ENCODE results near the gene MFSD6L.

Gene MFSD6L

DNA sequence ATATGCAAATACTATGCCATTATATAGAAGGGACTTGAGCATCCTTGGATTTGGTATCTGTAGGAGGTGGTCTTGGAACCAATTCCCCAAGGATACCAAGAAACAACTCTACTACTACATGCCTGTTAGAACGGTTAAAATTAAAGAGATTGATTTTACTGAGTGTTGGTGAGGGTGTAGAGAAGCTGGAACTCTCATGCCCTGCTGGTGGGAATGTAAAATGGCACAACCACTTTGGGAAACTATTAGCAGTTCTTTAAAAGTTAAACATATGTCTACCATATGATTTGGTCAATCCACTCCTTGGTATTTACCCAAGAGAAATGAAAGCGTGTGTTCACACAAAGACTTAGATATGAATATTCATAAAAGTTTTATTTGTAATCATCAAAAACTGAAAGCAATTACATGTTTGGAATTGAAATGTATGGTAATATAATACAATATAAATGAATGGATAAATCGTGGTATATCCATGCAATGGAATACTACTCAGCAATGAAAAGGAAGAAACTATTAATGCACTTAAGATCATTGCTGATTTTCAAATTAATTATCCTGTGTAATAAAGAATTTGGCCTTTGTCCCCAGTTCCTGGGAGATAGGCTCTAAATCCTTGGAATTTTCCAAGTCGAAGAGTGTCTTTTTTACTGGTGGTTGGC is 7.8 kb downstream of the MFSD6L start:
- Histone ChIP-seq H3K79me2 (ENCODE audit: insufficient read depth, low read length) (no peaks in the 10 kb centered on the region), H3K36me3 (ENCODE audit: insufficient read depth, low read length) (no peaks in the 10 kb centered on the region), H3K4me3 (ENCODE audit: low read depth in 1 of 2, low read length in 2 of 2) (no peak overlapping the region), H3K4me2 (ENCODE audit: insufficient read depth, low read length) (no peak overlapping the region), H4K20me1 (ENCODE audit: insufficient read depth, low read length) (no peaks in the 10 kb centered on the region), H3K27ac (ENCODE audit: low read length) (no peak overlapping the region), H3K4me1 (ENCODE audit: insufficient read depth, low read length) (no peaks in the 10 kb centered on the region; the same call in 1 of the 2 replicates), H3K9ac (ENCODE audit: low read depth, low read length) (no peak overlapping the region), H3K9me3 (ENCODE audit: insufficient read depth, low read length, severe bottlenecking) (no peaks in the 10 kb centered on the region), H2AFZ (ENCODE audit: low read depth, low read length) (no peak overlapping the region), H3K27me3 (ENCODE audit: insufficient read depth, low read length, poor library complexity) (no peaks in the 10 kb centered on the region)
- TF ChIP-seq, protein P1, sequence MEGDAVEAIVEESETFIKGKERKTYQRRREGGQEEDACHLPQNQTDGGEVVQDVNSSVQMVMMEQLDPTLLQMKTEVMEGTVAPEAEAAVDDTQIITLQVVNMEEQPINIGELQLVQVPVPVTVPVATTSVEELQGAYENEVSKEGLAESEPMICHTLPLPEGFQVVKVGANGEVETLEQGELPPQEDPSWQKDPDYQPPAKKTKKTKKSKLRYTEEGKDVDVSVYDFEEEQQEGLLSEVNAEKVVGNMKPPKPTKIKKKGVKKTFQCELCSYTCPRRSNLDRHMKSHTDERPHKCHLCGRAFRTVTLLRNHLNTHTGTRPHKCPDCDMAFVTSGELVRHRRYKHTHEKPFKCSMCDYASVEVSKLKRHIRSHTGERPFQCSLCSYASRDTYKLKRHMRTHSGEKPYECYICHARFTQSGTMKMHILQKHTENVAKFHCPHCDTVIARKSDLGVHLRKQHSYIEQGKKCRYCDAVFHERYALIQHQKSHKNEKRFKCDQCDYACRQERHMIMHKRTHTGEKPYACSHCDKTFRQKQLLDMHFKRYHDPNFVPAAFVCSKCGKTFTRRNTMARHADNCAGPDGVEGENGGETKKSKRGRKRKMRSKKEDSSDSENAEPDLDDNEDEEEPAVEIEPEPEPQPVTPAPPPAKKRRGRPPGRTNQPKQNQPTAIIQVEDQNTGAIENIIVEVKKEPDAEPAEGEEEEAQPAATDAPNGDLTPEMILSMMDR (IDR thresholded peaks at IDR 0.05; ENCODE audit: borderline replicate concordance, extremely low read depth, low read length, poor library complexity, severe bottlenecking) = no peak
- no peak for TF ChIP-seq EZH2 (IDR thresholded peaks at IDR 0.05; ENCODE audit: borderline replicate concordance, low read depth, low read length, severe bottlenecking)
- no peak for DNase-seq
- ATAC-seq (ENCODE audit: insufficient read depth, low read depth) = no peak

GRCh38 chr17:8789743-8790142 is 9.4 kb downstream of the MFSD6L start:
- H3K4me1 ChIP-seq (ENCODE audit: insufficient read depth, low read length) = no peaks in the 10 kb centered on the region; the same call in 1 of the 2 replicates
- H3K4me2 ChIP-seq (ENCODE audit: insufficient read depth, low read length) = no peak overlapping the region
- TF ChIP-seq, protein P1 (IDR thresholded peaks at IDR 0.05; ENCODE audit: borderline replicate concordance, extremely low read depth, low read length, poor library complexity, severe bottlenecking) = no peak
- TF ChIP-seq EZH2 (IDR thresholded peaks at IDR 0.05; ENCODE audit: borderline replicate concordance, low read depth, low read length, severe bottlenecking) = no peak
- no peak for ATAC-seq (ENCODE audit: insufficient read depth, low read depth)
- H3K27me3 ChIP-seq (ENCODE audit: insufficient read depth, low read length, poor library complexity) = no peaks in the 10 kb centered on the region
- H3K79me2 ChIP-seq (ENCODE audit: insufficient read depth, low read length) = no peaks in the 10 kb centered on the region
- H3K4me3 ChIP-seq (ENCODE audit: low read depth in 1 of 2, low read length in 2 of 2) = no peak overlapping the region
- no peak overlapping the region for H2AFZ ChIP-seq (ENCODE audit: low read depth, low read length)
- H3K9me3 ChIP-seq (ENCODE audit: insufficient read depth, low read length, severe bottlenecking) = no peaks in the 10 kb centered on the region
- no peaks in the 10 kb centered on the region for H4K20me1 ChIP-seq (ENCODE audit: insufficient read depth, low read length)
- H3K36me3 ChIP-seq (ENCODE audit: insufficient read depth, low read length) = no peaks in the 10 kb centered on the region
- DNase-seq = no peak
- no peak overlapping the region for H3K9ac ChIP-seq (ENCODE audit: low read depth, low read length)
- H3K27ac ChIP-seq (ENCODE audit: low read length) = no peak overlapping the region

- Histone ChIP-seq H4K20me1 (ENCODE audit: insufficient read depth, low read length) (no peaks in the 10 kb centered on the region), H3K79me2 (ENCODE audit: insufficient read depth, low read length) (no peaks in the 10 kb centered on the region), H3K9ac (ENCODE audit: low read depth, low read length) (no peak overlapping the region), H3K4me3 (ENCODE audit: low read depth in 1 of 2, low read length in 2 of 2) (no peak overlapping the region), H3K27me3 (ENCODE audit: insufficient read depth, low read length, poor library complexity) (no peaks in the 10 kb centered on the region), H2AFZ (ENCODE audit: low read depth, low read length) (no peak overlapping the region), H3K27ac (ENCODE audit: low read length) (no peak overlapping the region), H3K4me1 (ENCODE audit: insufficient read depth, low read length) (no peaks in the 10 kb centered on the region; the same call in 1 of the 2 replicates), H3K4me2 (ENCODE audit: insufficient read depth, low read length) (no peak overlapping the region), H3K9me3 (ENCODE audit: insufficient read depth, low read length, severe bottlenecking) (no peaks in the 10 kb centered on the region), H3K36me3 (ENCODE audit: insufficient read depth, low read length) (no peaks in the 10 kb centered on the region)
- ATAC-seq (ENCODE audit: insufficient read depth, low read depth) (no peak), DNase-seq (no peak)
- TF ChIP-seq EZH2 (IDR thresholded peaks at IDR 0.05; ENCODE audit: borderline replicate concordance, low read depth, low read length, severe bottlenecking) = no peak
- TF ChIP-seq, protein P1 (IDR thresholded peaks at IDR 0.05; ENCODE audit: borderline replicate concordance, extremely low read depth, low read length, poor library complexity, severe bottlenecking) = no peak
These were observed 10.2 kb downstream of the MFSD6L start for GRCh38 chr17:8788998-8789397.
